RPMI8226 (cell line): Measurements from ENCODE around the gene UQCC5.

Experiments
- DNase-seq: peaks from one replicate; pipeline ENCODE4 v3.0.0-alpha.2; 2015

Gene UQCC5

DNA sequence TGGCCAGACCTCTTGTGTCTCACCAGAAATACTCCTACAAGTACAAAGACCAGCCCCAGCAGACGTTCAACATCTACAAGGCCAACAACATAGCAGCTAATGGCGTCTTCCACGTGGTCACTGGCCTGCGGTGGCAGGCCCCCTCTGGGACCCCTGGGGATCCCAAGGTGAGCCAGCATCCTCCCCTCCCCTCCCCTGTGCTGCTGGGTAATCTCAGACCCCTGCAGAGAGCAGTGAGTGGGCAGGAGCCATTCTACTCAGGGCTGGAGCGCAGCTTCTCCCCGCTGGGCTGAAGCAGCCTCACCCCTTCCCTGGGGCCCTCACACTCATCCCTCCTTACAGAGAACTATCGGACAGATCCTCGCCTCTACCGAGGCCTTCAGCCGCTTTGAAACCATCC, 31.4 kb upstream of the UQCC5 start:
- DNase-seq: no peak

DNA sequence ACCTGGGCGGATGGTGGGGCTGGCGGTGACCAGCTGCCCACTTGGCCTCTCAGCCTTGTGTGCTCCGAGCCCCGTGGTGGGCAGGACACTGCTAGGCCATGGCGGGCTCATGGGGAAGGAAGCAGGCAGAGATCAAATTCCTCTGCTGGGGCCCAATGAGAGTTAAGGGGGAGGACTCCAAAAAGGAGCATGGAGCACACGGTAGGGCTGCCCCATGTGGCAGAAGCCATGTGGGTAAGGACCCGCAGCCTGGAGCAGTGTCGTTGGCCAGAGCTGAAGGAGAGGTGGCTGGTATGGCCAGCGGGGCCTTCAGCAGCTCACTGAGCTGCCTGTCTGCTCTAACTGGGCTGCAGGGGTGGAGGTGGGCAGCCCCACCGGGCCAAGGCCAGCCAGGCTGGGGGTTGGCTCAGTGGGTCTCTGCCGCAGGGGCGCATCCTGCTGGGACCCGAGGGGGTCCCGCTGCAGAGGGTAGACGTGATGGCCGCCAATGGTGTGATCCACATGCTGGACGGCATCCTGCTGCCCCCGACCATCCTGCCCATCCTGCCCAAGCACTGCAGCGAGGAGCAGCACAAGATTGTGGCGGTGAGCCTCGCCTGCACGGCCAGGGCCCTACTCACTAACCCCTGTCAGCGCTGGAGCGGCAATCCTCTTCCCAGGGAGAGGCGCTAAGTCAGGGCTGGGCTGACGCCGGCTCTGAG, 30.0 kb upstream of the UQCC5 start:
- no peak for DNase-seq

DNA sequence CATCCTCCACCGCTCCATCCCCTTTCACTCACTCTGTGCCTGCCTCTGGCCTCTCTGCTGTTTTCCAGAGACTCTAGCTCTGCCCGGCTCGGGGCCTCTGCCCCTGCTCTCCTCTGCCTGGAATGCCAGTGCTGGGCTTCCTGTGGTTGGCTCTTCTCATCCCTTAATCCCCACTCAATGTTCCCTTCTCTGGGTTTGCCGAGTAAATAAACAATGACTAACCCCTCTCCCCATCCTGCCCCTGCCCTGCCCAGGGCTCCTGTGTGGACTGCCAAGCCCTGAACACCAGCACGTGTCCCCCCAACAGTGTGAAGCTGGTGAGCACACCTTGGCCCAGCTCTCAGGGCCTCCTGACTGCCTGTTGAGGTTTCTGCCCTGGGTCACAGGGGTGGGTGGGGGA, 29.0 kb upstream of the UQCC5 start:
- no peak for DNase-seq

DNA sequence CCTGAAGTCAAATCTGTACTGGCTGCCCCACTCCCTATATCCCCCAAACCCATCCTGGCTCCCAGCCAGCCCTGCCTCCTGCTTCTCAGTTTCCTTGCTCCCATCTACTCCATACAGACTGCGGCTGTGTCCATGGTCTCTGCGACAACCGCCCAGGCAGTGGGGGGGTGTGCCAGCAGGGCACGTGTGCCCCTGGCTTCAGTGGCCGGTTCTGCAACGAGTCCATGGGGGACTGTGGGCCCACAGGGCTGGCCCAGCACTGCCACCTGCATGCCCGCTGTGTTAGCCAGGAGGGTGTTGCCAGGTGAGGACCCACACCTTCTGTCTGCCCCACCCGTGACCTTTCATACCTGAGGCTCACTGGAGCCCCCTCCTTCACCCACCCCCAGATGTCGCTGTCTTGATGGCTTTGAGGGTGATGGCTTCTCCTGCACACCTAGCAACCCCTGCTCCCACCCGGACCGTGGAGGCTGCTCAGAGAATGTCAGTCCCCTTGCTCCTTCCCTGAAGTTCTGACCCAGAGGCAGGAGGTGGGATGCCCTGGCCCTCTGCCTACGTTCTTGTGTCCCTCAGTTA, 26.6 kb upstream of the UQCC5 start:
- DNase-seq: peak; percentile 60

DNA sequence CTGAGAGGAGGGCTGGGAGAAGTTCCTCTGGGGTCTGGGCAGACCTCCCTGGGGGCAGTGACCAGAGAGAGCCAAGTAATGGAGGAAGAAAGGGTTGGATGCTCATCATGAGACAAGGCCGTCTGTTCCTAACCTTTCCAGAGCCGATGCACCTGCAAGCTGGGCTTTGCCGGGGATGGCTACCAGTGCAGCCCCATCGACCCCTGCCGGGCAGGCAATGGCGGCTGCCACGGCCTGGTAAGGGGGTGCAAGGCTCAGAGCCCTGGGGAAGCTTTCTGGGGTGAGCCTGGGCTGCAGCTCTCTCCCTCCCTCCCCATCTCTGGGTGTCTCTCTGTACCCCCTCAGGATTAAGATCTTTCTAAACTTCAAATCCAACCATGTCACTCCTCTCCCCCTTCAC, 24.9 kb upstream of the UQCC5 start:
- DNase-seq: no peak

DNA sequence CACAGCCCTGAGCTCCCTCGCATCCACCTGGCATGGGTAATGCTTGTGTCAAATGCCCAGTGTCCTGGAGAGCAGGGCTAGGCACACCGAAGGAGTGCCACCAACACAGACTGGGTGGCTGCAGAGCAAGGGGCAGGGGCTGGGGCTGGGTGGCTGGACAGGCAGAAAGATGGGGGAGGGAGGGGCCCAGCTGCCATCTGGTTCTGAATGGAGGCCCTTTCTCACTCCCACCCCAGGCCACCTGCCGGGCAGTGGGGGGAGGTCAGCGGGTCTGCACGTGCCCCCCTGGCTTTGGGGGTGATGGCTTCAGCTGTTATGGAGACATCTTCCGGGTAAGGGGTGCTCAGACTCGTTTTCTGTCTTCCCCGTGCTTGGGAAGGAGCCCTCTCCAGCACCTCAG, 24.3 kb upstream of the UQCC5 start:
- no peak for DNase-seq

DNA sequence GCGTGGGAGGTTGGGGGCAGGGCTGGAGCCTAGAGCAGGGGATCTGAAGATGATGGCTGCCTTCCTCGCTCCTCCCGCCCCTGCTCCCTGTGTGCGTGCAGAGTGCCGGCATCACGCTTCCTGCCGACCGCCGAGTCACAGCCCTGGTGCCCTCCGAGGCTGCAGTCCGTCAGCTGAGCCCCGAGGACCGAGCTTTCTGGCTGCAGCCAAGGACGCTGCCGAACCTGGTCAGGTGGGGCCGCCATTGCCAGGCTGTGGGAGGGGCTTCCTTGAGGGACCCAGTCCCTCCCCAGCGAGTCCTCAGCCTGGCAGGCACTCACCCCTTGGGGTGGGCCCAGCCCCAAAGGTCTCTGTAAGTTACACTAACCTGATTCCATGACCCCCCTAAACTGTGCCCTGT, 23.7 kb upstream of the UQCC5 start:
- DNase-seq: no peak

DNA sequence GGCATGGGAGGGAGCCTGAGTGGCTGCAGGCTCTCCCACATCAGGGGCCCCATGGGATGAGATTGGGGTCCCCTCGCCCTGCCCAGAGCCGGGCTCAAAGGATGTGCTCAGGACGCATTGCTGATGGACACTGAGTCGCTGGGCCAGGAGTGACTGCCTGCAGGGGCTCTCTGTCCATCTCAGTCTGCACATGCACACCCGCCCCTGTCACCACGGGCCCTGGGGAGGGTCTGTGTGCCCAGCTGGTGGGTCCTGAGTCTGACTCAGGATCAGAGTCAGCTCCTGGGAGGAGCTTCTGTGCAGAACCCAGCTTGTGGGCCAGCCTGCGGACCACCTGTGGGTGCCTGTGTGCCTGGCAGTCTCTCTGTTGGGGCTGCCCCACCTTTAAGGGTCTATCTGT, 23.1 kb upstream of the UQCC5 start:
- no peak for DNase-seq

DNA sequence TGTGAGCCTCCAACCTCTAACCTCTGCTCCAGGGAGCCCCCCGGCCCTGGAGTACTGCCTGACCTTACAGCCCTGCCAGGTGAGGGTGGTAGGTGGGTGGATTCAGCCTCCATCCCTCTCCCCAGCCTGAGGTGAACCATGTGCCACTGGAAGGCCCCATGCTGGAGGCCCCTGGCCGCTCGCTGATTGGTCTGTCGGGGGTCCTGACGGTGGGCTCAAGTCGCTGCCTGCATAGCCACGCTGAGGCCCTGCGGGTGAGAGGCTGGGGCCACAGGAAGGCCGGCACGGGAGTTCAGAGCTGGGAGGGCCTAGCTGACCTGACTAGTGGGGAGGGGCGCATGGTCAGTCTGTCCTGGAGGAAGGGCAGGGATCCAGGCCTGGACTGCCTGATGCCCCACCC, 21.8 kb upstream of the UQCC5 start:
- DNase-seq: no peak

DNA sequence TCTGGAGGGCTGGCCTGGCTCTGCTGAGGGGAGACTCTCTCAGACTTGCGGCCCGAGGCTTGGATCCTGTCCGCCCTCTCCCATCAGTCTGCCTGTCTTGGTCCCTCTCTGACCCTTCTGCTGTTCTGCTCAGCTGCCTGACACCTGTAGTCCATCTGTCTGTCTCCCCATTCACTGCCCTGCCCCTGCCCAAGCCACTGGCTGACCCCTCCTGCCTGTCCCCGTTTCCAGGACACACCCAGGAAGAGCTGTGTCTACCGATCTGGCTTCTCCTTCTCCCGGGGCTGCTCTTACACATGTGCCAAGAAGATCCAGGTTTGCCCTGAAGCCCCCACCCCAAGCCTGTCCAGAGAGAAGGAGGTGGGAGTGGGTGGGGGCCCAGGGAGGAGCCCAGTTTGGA, 21.2 kb upstream of the UQCC5 start:
- DNase-seq: no peak

DNA sequence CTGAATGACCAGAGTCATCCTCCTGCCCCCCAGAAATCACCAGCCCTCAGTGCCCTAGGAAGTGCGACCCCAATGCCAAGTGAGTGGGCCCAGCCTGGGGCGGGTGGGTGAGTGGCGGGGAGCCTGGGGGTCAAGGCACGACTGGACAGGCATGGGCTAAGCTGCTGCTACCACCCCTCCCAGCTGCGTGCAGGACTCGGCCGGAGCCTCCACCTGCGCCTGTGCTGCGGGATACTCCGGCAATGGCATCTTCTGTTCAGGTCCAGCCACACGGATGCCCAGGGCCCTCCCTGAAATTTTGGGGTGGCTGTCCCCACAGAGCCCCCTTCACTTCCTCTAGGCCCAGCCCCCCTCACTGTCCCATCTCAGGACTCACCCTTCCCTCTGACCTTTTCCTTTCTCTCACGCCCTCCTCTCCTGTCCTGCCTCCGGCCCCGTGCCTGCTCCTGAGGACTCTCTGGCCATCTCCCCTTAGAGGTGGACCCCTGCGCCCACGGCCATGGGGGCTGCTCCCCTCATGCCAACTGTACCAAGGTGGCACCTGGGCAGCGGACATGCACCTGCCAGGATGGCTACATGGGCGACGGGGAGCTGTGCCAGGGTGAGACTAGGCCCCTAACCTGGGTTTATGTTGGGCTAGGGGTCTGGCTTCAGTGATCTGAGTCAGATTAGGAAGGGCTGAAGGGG, 19.8 kb upstream of the UQCC5 start:
- DNase-seq: no peak

DNA sequence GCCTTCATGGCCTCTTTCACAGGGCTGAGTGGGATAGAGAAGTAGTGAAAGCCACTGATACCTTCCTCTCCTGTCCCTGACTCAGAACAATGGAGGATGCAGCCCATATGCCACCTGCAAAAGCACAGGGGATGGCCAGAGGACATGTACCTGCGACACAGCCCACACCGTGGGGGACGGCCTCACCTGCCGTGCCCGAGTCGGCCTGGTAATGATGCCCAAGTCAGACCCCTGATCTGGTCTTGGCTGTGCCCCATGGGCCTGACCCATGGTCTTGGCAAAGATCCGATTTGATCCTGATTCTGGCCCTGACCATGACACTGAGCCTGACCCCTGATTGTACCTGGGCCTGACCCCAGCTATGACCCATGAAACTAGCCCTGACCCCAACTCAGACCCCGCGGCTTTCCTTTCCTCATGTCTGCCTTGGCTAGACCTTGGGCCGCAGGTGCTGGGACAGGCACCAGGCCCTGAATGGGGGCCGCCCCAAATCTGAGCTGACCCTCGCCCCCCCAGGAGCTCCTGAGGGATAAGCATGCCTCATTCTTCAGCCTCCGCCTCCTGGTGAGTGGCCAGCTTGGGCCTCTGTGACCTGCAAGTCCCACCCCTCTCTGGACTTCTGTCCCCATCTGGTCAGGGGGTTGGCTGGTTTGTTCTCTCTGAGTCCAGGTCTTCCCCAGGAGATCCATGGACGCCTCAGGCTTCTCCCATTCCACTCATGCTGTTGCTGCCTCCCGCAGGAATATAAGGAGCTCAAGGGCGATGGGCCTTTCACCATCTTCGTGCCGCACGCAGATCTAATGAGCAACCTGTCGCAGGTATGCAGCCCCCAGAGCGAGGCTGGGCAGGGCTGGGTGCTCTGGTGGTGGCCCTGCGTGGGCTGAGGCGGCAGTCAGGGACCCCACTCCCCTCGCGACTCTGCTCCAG, 18.3 kb upstream of the UQCC5 start:
- DNase-seq: no peak

DNA sequence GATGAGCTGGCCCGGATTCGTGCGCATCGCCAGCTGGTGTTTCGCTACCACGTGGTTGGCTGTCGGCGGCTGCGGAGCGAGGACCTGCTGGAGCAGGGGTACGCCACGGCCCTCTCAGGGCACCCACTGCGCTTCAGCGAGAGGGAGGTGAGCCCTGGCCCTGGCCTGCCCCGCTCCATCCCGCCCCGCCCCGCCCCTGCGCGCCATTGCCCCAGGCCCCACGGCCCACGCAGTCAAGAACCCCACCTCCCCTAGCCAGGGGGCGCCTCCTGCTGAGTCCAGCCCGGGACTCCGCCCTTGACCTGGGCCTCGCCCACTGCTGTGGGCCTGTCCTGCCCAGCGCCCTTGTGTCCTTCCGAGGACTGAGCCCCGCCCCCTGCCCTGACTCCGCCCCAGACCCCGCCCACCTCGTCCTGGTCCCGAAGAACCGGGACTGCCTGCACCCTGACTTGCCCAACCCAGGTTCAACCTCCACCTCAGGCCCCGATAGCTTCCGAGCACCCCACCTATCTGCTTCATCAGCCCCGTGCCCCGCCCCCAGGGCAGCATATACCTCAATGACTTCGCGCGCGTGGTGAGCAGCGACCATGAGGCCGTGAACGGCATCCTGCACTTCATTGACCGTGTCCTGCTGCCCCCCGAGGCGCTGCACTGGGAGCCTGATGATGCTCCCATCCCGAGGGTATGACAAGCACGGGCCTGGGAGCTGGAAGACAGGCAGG, 17.5 kb upstream of the UQCC5 start:
- DNase-seq: no peak

DNA sequence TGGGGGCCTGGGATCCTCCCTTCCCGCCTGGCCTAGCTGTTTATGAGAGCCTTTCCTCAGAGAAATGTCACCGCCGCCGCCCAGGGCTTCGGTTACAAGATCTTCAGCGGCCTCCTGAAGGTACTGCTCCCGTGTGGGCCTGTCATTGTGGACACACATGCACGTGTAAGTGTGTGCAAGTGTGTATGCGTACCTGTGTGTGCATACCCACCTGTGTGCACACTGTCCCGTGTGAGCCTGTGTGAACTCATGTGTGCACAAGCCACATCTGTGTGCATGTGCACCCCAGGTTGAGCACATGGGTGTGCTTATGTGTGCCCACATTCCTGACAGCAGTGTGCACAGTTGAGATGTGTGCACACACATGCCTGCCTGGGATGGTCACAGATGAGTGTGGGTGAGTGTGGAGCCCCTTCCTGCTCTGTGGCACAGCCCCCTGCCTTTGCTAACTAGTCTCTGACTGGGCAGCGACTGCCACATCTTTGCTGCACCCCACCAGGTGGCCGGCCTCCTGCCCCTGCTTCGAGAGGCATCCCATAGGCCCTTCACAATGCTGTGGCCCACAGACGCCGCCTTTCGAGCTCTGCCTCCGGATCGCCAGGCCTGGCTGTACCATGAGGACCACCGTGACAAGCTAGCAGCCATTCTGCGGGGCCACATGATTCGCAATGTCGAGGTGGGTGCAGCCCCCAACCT, 16.8 kb upstream of the UQCC5 start:
- no peak for DNase-seq

DNA sequence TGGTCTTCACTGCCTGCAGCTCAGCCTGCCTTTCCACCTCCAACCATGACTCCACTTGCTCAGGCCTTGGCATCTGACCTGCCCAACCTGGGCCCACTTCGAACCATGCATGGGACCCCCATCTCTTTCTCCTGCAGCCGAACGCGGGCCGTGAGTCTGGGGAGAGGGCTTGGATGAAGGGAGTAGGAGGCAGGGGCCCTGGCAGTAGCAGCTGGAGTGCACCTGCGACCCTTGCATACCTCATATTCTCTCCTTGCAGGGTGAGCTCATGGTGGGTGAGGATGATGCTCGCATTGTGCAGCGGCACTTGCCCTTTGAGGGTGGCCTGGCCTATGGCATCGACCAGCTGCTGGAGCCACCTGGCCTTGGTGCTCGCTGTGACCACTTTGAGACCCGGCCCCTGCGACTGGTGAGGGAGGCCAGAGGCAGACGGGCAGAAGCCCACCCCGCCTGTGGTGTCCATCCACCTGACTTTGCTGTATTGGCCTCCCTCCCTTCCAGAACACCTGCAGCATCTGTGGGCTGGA, 16.2 kb upstream of the UQCC5 start:
- no peak for DNase-seq

DNA sequence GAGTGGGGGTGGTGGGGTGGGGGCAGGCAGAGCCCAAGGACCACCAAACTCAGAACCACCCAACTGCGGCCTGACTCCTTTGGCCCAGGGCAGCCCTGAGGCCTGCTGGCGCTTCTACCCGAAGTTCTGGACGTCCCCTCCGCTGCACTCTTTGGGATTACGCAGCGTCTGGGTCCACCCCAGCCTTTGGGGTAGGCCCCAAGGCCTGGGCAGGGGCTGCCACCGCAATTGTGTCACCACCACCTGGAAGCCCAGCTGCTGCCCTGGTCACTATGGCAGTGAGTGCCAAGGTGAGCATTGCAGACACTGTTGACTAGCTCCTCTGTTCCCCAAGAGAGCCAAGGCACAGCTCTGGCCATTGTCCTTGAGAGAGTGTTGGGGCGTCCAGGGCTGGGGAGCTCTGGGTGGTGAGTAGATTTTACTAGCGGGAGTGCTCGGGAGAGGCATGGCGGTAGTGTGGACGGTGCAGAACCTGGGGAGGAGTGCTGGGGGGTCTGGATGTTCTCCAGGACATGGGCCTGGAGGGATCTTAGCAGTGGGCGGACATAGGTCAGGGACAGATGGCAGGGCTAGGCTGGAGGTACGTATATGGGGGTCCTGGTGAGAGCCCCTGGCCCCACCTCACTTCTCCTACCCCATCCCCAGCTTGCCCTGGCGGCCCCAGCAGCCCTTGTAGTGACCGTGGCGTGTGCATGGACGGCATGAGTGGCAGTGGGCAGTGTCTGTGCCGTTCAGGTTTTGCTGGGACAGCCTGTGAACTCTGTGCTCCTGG, 15.5 kb upstream of the UQCC5 start:
- no peak for DNase-seq

DNA sequence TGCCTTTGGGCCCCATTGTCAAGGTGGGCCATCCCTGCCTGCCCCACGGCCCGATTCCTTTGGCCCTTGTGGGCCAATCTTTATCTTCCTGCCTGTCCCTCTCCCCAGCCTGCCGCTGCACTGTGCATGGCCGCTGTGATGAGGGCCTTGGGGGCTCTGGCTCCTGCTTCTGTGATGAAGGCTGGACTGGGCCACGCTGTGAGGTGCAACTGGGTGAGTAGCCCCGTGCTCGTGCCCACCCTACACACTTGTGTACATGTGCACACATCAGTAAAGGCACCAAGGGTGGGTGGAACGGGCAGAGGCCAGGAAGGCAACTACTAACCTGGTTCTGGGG, 14.9 kb upstream of the UQCC5 start:
- DNase-seq: no peak

DNA sequence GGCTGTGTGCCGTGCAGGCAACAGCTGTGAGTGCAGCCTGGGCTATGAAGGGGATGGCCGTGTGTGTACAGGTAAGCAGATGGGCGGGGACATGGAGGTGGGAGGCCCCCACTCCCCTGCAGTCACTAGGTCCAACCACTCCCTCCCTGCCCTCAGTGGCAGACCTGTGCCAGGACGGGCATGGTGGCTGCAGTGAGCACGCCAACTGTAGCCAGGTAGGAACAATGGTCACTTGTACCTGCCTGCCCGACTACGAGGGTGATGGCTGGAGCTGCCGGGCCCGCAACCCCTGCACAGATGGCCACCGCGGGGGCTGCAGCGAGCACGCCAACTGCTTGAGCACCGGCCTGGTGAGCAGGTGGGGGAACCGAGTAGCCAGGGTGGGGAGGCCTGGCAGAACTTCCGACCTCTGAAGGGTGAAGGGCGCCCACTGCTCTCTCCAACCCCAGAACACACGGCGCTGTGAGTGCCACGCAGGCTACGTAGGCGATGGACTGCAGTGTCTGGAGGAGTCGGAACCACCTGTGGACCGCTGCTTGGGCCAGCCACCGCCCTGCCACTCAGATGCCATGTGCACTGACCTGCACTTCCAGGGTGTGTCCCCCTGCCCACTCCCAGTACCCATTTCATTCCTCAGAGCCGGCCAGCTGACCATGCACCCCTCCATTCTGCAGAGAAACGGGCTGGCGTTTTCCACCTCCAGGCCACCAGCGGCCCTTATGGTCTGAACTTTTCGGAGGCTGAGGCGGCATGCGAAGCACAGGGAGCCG, 14.3 kb upstream of the UQCC5 start:
- DNase-seq: no peak

DNA sequence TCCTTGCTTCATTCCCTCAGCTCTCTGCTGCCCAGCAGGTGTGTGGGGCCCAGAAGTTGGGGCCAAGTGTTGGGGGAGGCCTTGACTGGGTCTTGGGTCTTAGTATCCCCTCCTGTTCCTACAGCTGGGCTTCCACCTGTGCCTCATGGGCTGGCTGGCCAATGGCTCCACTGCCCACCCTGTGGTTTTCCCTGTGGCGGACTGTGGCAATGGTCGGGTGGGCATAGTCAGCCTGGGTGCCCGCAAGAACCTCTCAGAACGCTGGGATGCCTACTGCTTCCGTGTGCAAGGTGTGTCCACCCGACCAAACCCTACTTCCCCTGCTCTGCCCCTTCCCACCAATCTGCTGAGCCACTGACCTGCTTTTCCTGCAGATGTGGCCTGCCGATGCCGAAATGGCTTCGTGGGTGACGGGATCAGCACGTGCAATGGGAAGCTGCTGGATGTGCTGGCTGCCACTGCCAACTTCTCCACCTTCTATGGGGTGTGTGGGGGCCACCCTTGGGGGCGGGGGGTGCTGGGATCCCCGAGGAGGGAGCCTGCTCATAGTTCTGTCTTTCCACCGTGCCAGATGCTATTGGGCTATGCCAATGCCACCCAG, 13.7 kb upstream of the UQCC5 start:
- no peak for DNase-seq
